ENCODE measurements around the gene SART3.

The SART3 gene

GRCh38 chr12:108603743-108604142, 42.8 kb upstream of the SART3 start:
- Histone ChIP-seq H3K4me3 (ENCODE audit: low read depth, low read length) (no peak overlapping the region), H3K36me3 (no peaks in the 10 kb centered on the region), H3K9me3 (no peaks in the 10 kb centered on the region), H3K27me3 (no peaks in the 10 kb centered on the region), H3K4me1 (no peaks in the 10 kb centered on the region)
- DNase-seq: no peak
- TF ChIP-seq CTCF (IDR thresholded peaks at IDR 0.05; ENCODE audit: low read depth, low read length): no peak

- Histone ChIP-seq H3K9me3 (no peaks in the 10 kb centered on the region), H3K4me1 (no peaks in the 10 kb centered on the region; the same call in 1 of the 2 replicates), H3K4me3 (ENCODE audit: low read depth, low read length) (no peak overlapping the region), H3K27me3 (no peaks in the 10 kb centered on the region), H3K36me3 (no peaks in the 10 kb centered on the region)
- no peak for TF ChIP-seq CTCF (IDR thresholded peaks at IDR 0.05; ENCODE audit: low read depth, low read length)
- no peak for DNase-seq
These were observed 42.2 kb upstream of the SART3 start for GRCh38 chr12:108602976-108603704.

GRCh38 chr12:108602209-108602705, 41.3 kb upstream of the SART3 start:
- Histone ChIP-seq H3K4me3 (ENCODE audit: low read depth, low read length) (no peak overlapping the region), H3K36me3 (no peaks in the 10 kb centered on the region), H3K9me3 (no peaks in the 10 kb centered on the region), H3K27me3 (no peaks in the 10 kb centered on the region), H3K4me1 (peaks cover under 1% of the 10 kb centered on the region)
- no peak for DNase-seq
- TF ChIP-seq CTCF (IDR thresholded peaks at IDR 0.05; ENCODE audit: low read depth, low read length): no peak

GRCh38 chr12:108600702-108601007, 39.7 kb upstream of the SART3 start:
- TF ChIP-seq CTCF (IDR thresholded peaks at IDR 0.05; ENCODE audit: low read depth, low read length): no peak
- H3K4me1 ChIP-seq: peaks cover 5% of the 10 kb centered on the region

GRCh38 chr12:108599948-108600701, 39.2 kb upstream of the SART3 start:
- H3K27me3 ChIP-seq: no peaks in the 10 kb centered on the region
- H3K4me1 ChIP-seq: peaks cover 5% of the 10 kb centered on the region
- no peak overlapping the region for H3K4me3 ChIP-seq (ENCODE audit: low read depth, low read length)
- no peak for TF ChIP-seq CTCF (IDR thresholded peaks at IDR 0.05; ENCODE audit: low read depth, low read length)
- H3K9me3 ChIP-seq: no peaks in the 10 kb centered on the region
- no peaks in the 10 kb centered on the region for H3K36me3 ChIP-seq
- DNase-seq: no peak

More at GRCh38 chr12:108600702-108601007, 39.7 kb upstream of the SART3 start:
- Histone ChIP-seq H3K36me3 (no peaks in the 10 kb centered on the region), H3K9me3 (no peaks in the 10 kb centered on the region), H3K27me3 (no peaks in the 10 kb centered on the region), H3K4me3 (ENCODE audit: low read depth, low read length) (no peak overlapping the region)
- DNase-seq: no peak

GRCh38 chr12:108599541-108599940, 38.6 kb upstream of the SART3 start:
- Histone ChIP-seq H3K36me3 (no peaks in the 10 kb centered on the region), H3K9me3 (no peaks in the 10 kb centered on the region), H3K27me3 (no peaks in the 10 kb centered on the region), H3K4me3 (ENCODE audit: low read depth, low read length) (no peak overlapping the region), H3K4me1 (peaks cover 5% of the 10 kb centered on the region)
- no peak for TF ChIP-seq CTCF (IDR thresholded peaks at IDR 0.05; ENCODE audit: low read depth, low read length)
- DNase-seq: no peak
